ENCODE data around the gene HMGB3.
"Not testable (repeated sequence)": the region's sequence is repeated elsewhere in the genome, so short reads cannot be mapped to it uniquely, and the experiment has no call there.

Gene HMGB3

GRCh38 chrX:150982788-150983520, at the start of gene HMGB3:
Gene HMGB3 (plus strand): TSS chrX:150983335. CDS start chrX:150985600, 2,265 bp downstream.
- DNase-seq (ENCODE audit: insufficient read length, low spot score) (peak; percentile 91), FAIRE-seq (no peak)

GRCh38 chrX:150933945-150934350, 49.2 kb upstream of the HMGB3 start:
- no peak for DNase-seq (ENCODE audit: insufficient read length, low spot score)
- FAIRE-seq: no peak

DNA sequence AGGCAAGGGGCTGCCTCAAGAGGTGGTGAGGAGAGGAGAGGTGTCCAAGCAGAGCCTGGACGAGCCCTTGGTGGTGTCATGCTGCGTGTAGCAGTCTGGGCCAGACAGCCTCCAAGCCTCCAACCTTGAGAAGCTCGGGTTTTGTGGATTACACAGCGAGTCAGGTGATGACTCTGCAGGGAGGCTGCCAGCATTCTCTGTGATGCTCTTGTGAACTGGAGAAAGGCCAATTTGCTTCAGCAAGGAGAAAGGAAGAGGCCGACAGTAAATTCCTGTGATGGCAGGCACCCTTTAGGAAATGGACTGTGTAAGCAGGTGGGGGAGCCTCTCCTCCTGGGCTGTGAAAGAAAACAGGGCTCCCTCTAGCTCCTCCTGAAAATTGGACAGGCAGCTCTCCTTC, 48.7 kb upstream of the HMGB3 start:
- no peak for DNase-seq (ENCODE audit: insufficient read length, low spot score)
- FAIRE-seq: no peak

DNA sequence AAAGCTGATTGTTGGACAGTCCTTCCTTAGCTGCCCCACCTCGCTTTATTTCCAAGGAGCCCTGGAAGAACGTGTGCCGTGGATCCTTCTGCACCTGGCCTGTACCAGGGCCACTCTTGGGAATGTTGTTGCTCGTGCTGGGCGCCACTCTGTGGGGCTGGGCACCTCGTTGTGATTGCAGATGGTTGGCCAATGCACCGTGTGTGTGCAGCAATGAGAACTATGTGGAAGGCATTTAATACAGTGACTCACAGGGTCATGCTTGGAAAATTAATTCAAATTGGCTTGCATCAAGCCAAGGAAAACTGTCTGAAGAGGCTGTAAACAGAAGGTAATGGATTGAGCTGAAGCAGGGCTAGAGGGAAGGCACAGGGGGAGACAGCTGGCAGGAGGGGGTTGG, 47.7 kb upstream of the HMGB3 start:
- FAIRE-seq: no peak
- DNase-seq (ENCODE audit: insufficient read length, low spot score): no peak

GRCh38 chrX:150936556-150936955, 46.6 kb upstream of the HMGB3 start:
- no peak for FAIRE-seq
- DNase-seq (ENCODE audit: insufficient read length, low spot score): no peak

- DNase-seq (ENCODE audit: insufficient read length, low spot score) (no peak), FAIRE-seq (no peak)
Observed at GRCh38 chrX:150940844-150941495, 42.2 kb upstream of the HMGB3 start.

GRCh38 chrX:150941580-150941979, 41.6 kb upstream of the HMGB3 start:
- DNase-seq (ENCODE audit: insufficient read length, low spot score) (no peak), FAIRE-seq (no peak)

- FAIRE-seq: peak; percentile 26
- DNase-seq (ENCODE audit: insufficient read length, low spot score): no peak
Observed at GRCh38 chrX:150942942-150943594, 40.1 kb upstream of the HMGB3 start.

- no peak for DNase-seq (ENCODE audit: insufficient read length, low spot score)
- FAIRE-seq: no peak
Observed at GRCh38 chrX:150944233-150944632, 38.9 kb upstream of the HMGB3 start.

DNA sequence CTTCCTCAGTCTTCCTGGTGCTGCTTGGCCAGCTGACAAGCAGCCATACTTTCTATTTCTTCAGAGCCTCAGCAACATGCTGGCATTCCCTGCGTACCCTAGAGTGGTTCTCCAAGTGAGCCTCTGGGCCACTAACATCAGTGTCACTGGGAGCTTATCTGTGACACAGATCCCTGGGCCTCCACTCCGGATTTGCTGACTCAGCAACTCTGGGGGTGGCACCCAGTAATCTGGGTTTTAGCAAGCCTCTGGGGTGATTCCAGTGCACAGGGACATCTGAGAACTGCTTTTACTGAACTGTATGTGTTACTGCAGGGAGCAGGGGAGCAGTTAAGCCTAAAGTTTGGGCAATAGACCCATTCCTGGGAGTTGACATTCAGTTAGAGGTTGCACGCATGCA, 28.2 kb upstream of the HMGB3 start:
- no peak for FAIRE-seq
- no peak for DNase-seq (ENCODE audit: insufficient read length, low spot score)

GRCh38 chrX:150955590-150955989, 27.5 kb upstream of the HMGB3 start:
- peak; percentile 81 for FAIRE-seq
- no peak for DNase-seq (ENCODE audit: insufficient read length, low spot score)

DNA sequence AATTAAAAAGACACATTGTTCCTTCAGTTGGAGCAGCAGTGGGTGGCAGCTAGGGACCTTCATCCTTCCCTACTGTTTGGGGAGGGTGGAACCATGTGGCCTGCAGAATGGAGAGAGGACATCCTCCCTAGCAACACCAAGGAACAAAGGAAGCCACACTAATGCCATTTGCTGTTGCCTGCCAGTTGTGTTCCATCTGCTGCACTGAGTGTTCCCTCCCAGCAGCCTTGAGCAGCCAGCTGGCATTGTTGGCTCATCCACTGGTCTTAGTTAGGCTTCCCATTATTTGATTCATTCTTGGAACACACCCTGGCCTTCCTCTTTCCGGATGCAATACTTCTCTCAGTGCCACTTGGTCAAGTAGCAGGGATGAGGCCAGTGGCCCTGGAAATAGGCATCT, 25.0 kb upstream of the HMGB3 start:
- DNase-seq (ENCODE audit: insufficient read length, low spot score): no peak
- FAIRE-seq: no peak

DNA sequence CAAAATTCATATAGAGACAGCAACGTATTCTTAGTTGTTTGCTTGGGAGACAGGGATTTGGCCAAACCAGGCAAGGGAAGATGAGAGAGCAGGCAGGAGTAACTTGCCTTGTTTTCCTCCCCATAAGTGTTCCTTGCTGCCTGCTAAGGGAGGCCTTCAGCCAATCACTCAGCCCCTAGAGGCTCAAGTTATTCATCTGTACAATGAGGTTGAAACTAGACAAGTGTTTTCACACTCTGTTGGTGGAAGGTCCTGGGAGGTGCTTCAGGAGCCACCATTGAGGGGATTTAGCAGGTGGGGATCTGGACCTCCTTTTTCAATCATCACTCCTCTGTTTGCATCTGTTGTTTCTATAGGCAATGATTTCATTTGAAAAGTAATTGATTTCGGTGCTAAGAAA, 23.6 kb upstream of the HMGB3 start:
- DNase-seq (ENCODE audit: insufficient read length, low spot score): no peak
- no peak for FAIRE-seq

DNA sequence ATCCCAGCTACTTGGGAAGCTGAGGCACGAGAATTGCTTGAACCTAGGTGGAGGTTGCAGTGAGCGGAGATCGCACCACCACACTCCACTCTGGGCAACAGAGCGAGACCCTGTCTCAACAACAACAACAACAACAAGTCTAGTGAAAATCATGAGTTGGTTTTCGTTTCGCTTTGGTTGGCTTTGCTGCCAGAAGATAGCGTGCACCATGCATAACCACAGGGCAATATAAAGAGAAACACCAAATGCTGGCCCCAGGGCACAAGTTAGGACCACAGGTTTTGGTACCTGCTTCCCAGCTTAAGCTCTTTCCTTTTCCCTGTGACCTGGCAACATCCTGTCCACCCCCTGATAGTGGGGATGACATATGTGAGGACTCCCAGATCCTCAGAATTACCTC, 21.5 kb upstream of the HMGB3 start:
- no peak for DNase-seq (ENCODE audit: insufficient read length, low spot score)

GRCh38 chrX:150964416-150964815, 18.7 kb upstream of the HMGB3 start:
- FAIRE-seq; DNase-seq (ENCODE audit: insufficient read length, low spot score): not testable (repeated sequence)

More for the DNA sequence above, 21.5 kb upstream of the HMGB3 start:
- no peak for FAIRE-seq

GRCh38 chrX:150966235-150966634, 16.9 kb upstream of the HMGB3 start:
- DNase-seq (ENCODE audit: insufficient read length, low spot score) (no peak), FAIRE-seq (no peak)

- no peak for DNase-seq (ENCODE audit: insufficient read length, low spot score)
- no peak for FAIRE-seq
Observed at GRCh38 chrX:150966742-150967141, 16.4 kb upstream of the HMGB3 start.

DNA sequence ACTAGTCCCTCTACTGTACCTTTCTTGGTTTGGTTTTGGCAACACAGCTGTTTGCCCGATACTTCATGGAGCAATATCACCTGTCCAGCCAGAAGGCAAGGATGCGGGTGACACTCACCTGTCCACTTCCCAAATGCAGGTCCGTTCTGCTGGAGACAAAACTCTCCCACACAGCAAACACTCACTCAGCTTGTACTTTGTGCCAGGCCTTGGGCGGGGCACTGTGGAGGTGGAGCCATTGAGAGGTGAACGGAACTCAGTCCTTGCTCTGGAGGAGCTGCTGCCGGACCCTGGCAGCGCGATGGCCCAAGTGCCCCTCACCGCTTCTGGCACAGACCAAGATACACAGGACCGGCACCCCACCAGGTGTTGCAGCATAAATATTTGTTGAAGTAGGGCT, 15.3 kb upstream of the HMGB3 start:
- no peak for FAIRE-seq
- DNase-seq (ENCODE audit: insufficient read length, low spot score): no peak

DNA sequence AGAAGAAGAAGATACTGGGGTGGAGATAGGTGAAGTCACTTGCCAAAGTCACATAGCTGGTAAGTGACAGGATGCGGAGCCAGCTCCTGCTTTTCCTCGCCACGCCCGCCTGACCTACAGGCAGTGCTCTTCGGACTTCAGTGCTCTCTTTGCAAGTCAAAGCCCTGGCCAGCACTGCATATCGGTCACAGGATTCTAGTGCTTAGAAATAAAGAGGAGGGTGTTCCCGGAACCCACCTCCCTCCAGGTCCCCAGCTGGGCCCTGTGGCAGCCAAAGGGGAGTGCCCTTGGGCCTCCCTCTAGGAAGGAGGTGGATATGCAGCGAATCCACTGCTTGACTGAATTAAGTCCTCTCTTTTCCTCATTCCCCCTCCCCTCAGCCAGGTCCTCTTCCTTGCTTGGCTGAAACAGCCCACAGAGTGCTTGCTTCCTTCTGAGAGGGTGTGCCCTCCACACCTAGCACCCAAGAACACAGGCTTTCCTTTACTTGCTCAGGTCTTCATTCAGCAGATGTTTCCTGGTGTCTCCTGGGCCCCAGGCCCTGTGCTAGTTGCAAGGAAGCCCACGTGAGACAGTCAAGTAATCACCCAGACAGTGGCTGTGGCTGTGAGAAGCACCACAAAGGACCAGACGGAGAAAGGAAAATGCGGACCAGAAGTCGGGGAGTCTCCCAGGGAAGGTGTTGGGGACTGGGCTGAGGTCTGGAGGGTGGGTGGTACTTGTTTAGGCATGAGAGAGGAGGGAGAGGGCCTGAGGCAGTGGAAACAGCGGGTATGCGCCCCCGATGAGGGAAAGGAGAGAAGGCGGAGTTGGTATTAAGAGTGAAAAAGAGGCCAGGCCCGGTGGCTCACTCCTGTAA, 14.0 kb upstream of the HMGB3 start:
- DNase-seq (ENCODE audit: insufficient read length, low spot score) (no peak), FAIRE-seq (no peak)

DNA sequence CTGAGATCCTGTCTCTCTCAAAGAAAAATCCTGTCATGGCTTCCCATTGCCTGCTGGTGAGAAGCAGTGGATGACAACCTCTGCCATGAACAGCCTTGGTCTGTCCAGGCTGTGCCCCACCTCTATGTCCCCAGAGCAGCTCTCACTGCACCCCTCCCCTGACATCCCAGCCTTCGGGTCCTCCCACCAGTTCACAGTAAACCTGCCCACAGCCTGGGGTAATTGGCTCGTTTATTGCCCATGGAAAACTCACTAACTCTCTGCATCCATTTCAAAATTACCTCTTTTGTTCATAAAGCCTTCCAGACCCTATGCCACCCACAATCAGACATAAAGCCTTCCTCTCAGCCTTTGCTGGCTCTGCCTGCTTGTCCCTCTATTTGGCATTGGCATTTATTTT, 10.7 kb upstream of the HMGB3 start:
- FAIRE-seq: no peak
- DNase-seq (ENCODE audit: insufficient read length, low spot score): no peak

All from GM19239 (cell line).